T-cell (primary cell): ENCODE measurements around the gene CLSTN3. TPM values are rescaled to one million over a fixed set of nuclear protein-coding genes. Genes with fewer than 3 reads are reported as not detected.

Source experiments
- ATAC-seq, 4 experiments: fragments of 200-7000 bp in 3 of 4; fragments of 150-1000 bp in 1 of 4; cut with Tn5 transposase; replicated peaks in 1 of 4; 1 replicate in 3 of 4; 2 replicates in 1 of 4; pipeline ENCODE4 v1.10.0; 2021; ENCODE audit warnings: moderate library complexity in 3 of 4, mild to moderate bottlenecking in 2 of 4, moderate number of reproducible peaks in 1 of 4
- CTCF ChIA-PET, 2 donors: fragments of 300-600 bp; sonication (Branson Sonifier 250); formaldehyde crosslinking; loops; one replicate each; lab custom pipeline; 2022; ENCODE audit warnings: antibody characterized with exemption in 2 of 2; lab: Charles Lee
- POLR2A ChIA-PET, 2 donors: fragments of 300-600 bp; sonication (Branson Sonifier 250); formaldehyde crosslinking; loops; one replicate each; lab custom pipeline; 2022; ENCODE audit warnings: antibody characterized with exemption in 2 of 2; lab: Charles Lee
- DNase-seq, 35 experiments: peaks; one replicate each; pipeline versions ENCODE4 v3.0.0 to v3.0.0-alpha.2; 2013 to 2023
- H3K27ac ChIP-seq: one replicate; pipeline ENCODE4 v1.5.1; 2013; ENCODE audit warnings: low read length
- H3K27me3 ChIP-seq, 2 experiments: replicated peaks in 1 of 2; 1 replicate in 1 of 2; 2 replicates in 1 of 2; pipeline versions ENCODE4 v1.6.1 to v1.7.0; 2013; ENCODE audit warnings: low read length in 1 of 2, mixed read lengths in 1 of 2; ENCODE audit not compliant: control insufficient read depth in 2 of 2, insufficient read depth in 2 of 2; ENCODE audit errors: extremely low read depth in 1 of 2
- H3K36me3 ChIP-seq, 2 donors: 1 replicate in 1 of 2; 2 replicates in 1 of 2; pipeline versions ENCODE4 v1.6.1 to v1.7.0; 2013; ENCODE audit warnings: low read length in 1 of 2; ENCODE audit not compliant: control insufficient read depth in 2 of 2, insufficient read depth in 1 of 2; ENCODE audit errors: extremely low read depth in 1 of 2
- H3K4me1 ChIP-seq, 2 experiments: 1 replicate in 1 of 2; 2 replicates in 1 of 2; pipeline versions ENCODE4 v1.6.1 to v1.7.0; 2013; ENCODE audit warnings: low read length in 2 of 2, mixed read lengths in 1 of 2; ENCODE audit not compliant: insufficient read depth in 2 of 2, control insufficient read depth in 1 of 2; ENCODE audit errors: extremely low read depth in 1 of 2
- H3K4me3 ChIP-seq, 2 donors: 1 replicate in 1 of 2; 2 replicates in 1 of 2; pipeline versions ENCODE4 v1.5.1 to v1.7.0; 2013; ENCODE audit warnings: mild to moderate bottlenecking in 2 of 2, low read length in 1 of 2, moderate library complexity in 1 of 2; ENCODE audit not compliant: control insufficient read depth in 1 of 2; ENCODE audit errors: extremely low read depth in 1 of 2
- H3K9me3 ChIP-seq: 2 replicates; pipeline ENCODE4 v1.7.0; 2013
- H3K27ac Mint-ChIP-seq, 2 donors: one replicate each; pipeline ENCODE4 v1.8.0; 2020 to 2021; ENCODE audit warnings: mild to moderate bottlenecking in 2 of 2, mixed read lengths in 2 of 2
- H3K27me3 Mint-ChIP-seq, 2 donors: one replicate each; pipeline ENCODE4 v1.8.0; 2021 to 2022; ENCODE audit warnings: mixed read lengths in 2 of 2
- H3K36me3 Mint-ChIP-seq: one replicate; pipeline ENCODE4 v1.8.0; 2021; ENCODE audit warnings: mixed read lengths
- H3K4me1 Mint-ChIP-seq, 3 donors: one replicate each; pipeline ENCODE4 v1.8.0; 2020 to 2022; ENCODE audit warnings: mixed read lengths in 3 of 3, mild to moderate bottlenecking in 1 of 3
- H3K4me3 Mint-ChIP-seq, 3 donors: one replicate each; pipeline ENCODE4 v1.8.0; 2020 to 2022; ENCODE audit warnings: mild to moderate bottlenecking in 3 of 3, mixed read lengths in 3 of 3, moderate library complexity in 3 of 3
- H3K9me3 Mint-ChIP-seq, 3 donors: one replicate each; pipeline ENCODE4 v1.8.0; 2020 to 2022; ENCODE audit warnings: mixed read lengths in 3 of 3
- WGBS: methylation state at CpG from one replicate; pipeline ENCODE4 v1.1.5; 2013; ENCODE audit warnings: missing lambda C conversion rate; ENCODE audit not compliant: insufficient coverage; 5-methylcytosine and 5-hydroxymethylcytosine counted together
- total RNA-seq, 35 experiments: library from RNA in 6 of 35; stranded (reverse) in 6 of 35; fragments of 120-200 nt in 1 of 35; gene quantifications; one replicate each; pipeline versions ENCODE4 v1.2.1 to v1.2.4 and lab custom pipeline; 2013 to 2026

CLSTN3 gene
- total RNA-seq, 5 donors from 2014 or later (not counting 1 experiment from before 2014, with no cell fraction given), result 29.0 to 50.0 (median 41.5) TPM

DNA sequence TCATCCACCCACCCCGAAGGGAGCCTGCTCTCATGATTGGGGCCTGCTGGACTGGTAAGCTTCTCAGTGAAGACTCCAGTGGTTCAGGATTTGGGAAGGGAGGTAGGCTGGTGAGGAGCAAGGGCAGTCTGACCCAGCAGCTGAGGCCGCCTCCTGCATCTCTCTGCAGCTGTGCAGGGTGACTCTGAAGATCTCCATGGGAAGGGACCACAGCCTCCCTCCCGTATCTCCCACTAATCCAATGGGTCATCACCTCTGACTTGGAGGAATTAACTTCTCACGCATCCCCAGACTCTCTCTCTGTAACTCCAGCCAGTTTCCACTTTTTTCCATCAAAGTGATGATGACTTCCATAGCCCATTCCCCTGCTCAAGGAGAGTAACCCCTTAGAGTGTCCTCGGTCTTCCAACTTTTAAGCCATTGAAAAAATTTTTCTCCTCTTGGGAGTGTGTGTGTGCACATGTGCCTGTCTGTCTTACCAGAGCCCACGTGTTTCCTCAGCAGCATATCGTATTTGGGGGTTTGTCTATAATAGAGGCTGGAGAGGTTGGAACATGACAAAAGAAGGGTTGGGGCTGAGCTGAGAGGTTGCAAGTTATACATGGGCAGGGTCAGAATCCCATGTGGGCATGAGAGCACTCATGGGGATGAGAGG, 11.3 kb downstream of the CLSTN3 start:
- Mint-ChIP-seq H3K4me3 (no peak overlapping the region), H3K4me1 (peaks cover 0 to 10% (median 2%) of the 10 kb centered on the region in 3 donors), H3K9me3 (no peaks in the 10 kb centered on the region), H3K27me3 (no peaks in the 10 kb centered on the region), H3K27ac (no peak overlapping the region), H3K36me3 (peaks cover 52% of the 10 kb centered on the region)
- WGBS, result 100% methylated on average over 2 of the region's 7 CpGs
- CTCF ChIA-PET, result interaction anchor here in 1 of 2 donors (0.6 to 1.1 kb wide), 6 partner anchors 10 to 947 kb away, joined by 3 to 4 read pairs (median 3); no protein-coding TSS in a partner anchor
- Histone ChIP-seq H3K4me3 (no peak overlapping the region), H3K27me3 (no peaks in the 10 kb centered on the region), H3K9me3 (no peaks in the 10 kb centered on the region), H3K36me3 (peaks cover 12 to 80% of the 10 kb centered on the region in 2 donors), H3K27ac (no peak overlapping the region), H3K4me1 (no peaks in the 10 kb centered on the region)
- DNase-seq, result no peak
- no peak for ATAC-seq
- POLR2A ChIA-PET, result no interaction called here

DNA sequence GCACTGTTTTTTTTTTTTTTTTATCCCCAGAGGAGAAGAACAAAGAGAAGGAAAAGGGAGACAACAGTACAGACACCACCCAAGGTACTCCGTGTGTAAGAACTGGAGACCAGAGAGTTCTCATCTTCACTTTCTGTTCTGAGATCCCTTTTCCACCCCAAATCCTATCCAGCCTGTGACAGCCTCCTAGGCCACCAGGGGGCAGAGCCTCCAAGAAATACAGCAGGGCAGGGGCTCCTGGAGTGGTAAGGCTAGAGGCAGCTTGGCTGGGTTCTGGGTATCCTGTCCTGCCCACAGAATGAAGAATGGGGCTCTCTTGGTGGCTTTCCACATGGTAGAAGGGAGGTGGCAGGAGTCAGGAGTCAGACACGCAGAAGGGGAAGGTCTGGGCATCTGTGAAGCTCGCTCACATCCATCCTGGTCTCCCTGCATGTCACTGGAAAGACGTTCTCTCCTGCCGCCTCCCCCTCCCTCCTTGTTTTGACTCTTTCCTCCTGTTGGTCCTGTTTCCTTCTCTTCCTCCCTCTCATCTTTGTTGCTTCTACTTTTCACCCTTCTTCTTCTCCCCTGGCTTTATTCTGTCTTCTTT, 12.0 kb downstream of the CLSTN3 start:
- peaks cover 54% of the 10 kb centered on the region for H3K36me3 Mint-ChIP-seq

DNA sequence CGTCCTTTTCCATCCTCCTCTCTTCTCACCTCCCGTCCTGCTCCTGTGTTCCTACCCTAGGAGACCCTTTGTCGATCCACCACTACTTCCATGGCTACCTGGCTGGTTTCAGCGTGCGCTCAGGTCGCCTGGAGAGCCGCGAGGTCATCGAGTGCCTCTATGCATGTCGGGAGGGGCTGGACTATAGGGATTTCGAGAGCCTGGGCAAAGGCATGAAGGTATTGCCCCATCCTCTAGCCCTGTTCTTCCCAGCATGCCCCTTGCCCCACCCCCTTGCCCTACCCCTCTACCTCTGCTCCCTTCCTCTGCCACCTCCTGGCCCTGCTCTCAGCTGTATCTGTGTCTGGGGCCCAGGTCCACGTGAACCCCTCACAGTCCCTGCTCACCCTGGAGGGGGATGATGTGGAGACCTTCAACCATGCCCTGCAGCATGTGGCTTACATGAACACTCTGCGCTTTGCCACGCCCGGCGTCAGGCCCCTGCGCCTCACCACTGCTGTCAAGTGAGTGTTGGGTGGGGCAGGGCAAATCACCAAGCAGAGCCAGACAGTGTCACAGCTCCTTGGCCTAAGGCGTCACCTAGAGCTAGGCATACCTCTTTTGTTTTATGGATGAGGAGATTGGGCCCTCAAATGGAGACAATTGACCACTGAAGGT, 12.8 kb downstream of the CLSTN3 start:
- no peak overlapping the region for H3K27ac Mint-ChIP-seq
- H3K9me3 Mint-ChIP-seq, result no peaks in the 10 kb centered on the region
- Histone ChIP-seq H3K9me3 (no peaks in the 10 kb centered on the region), H3K27me3 (no peaks in the 10 kb centered on the region), H3K4me1 (no peaks in the 10 kb centered on the region), H3K27ac (no peak overlapping the region), H3K4me3 (no peak overlapping the region), H3K36me3 (peaks cover 6 to 72% of the 10 kb centered on the region in 2 donors)
- H3K4me1 Mint-ChIP-seq, result peaks cover 0 to 10% (median 2%) of the 10 kb centered on the region in 3 donors
- no peaks in the 10 kb centered on the region for H3K27me3 Mint-ChIP-seq
- no peak overlapping the region for H3K4me3 Mint-ChIP-seq
- ChIA-PET POLR2A (interaction anchor here in 1 of 2 donors (0.6 kb wide), 1 partner anchor 1749 kb away, joined by 3 read pairs; no protein-coding TSS in a partner anchor), CTCF (interaction anchor here in 1 of 2 donors (0.5 to 1.1 kb wide), 3 partner anchors 21 to 495 kb away, joined by 3 to 7 read pairs (median 4); no protein-coding TSS in a partner anchor)
- WGBS, result 96% methylated on average over 12 of the region's 18 CpGs
- peaks cover 51% of the 10 kb centered on the region for H3K36me3 Mint-ChIP-seq
- ATAC-seq, result no peak
- no peak for DNase-seq

More for the DNA sequence above, 12.0 kb downstream of the CLSTN3 start:
- peaks cover 0 to 10% (median 2%) of the 10 kb centered on the region in 3 donors for H3K4me1 Mint-ChIP-seq
- ChIA-PET POLR2A (no interaction called here), CTCF (interaction anchor here in 1 of 2 donors (0.5 to 1.1 kb wide), 7 partner anchors 9 to 947 kb away, joined by 3 to 7 read pairs (median 3); no protein-coding TSS in a partner anchor)
- H3K27ac ChIP-seq, result no peak overlapping the region
- H3K4me3 ChIP-seq, result no peak overlapping the region
- ATAC-seq (peak; percentile 73 to 87 (median 79)), DNase-seq (peak in 32 of 35 experiments; percentile 25 to 65 (median 47))
- H3K4me1 ChIP-seq, result no peaks in the 10 kb centered on the region
- no peaks in the 10 kb centered on the region for H3K9me3 Mint-ChIP-seq
- no peaks in the 10 kb centered on the region for H3K9me3 ChIP-seq
- no peak overlapping the region for H3K4me3 Mint-ChIP-seq
- H3K27me3 ChIP-seq, result no peaks in the 10 kb centered on the region
- H3K36me3 ChIP-seq, result peaks cover 6 to 79% of the 10 kb centered on the region in 2 donors
- H3K27ac Mint-ChIP-seq, result peak overlapping the region in 1 of 2 donors; percentile 5
- 97% methylated on average over 3 of the region's 5 CpGs for WGBS
- no peaks in the 10 kb centered on the region for H3K27me3 Mint-ChIP-seq

DNA sequence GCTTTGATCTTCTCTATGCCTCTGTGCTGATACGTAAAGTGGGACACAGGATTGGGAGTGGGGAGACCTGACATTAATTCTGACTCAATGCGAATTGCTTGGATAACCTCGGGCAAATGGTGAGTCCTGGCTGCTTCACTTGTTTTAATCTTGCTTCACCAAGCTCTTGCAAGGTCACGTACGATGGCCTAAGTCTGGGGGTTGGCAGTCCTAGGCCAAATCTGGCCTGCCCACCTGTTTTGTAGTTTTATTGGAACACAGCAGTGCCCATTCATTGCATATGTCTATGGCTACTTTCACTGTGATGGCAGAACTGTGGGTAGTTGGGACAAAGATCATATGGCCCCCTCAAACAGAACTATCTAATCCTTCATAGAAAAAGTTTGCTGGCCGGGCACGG, 13.4 kb downstream of the CLSTN3 start:
- Mint-ChIP-seq H3K27me3 (no peaks in the 10 kb centered on the region), H3K27ac (peak overlapping the region in 1 of 2 donors; percentile 32), H3K4me1 (peaks cover 0 to 10% (median 2%) of the 10 kb centered on the region in 3 donors), H3K4me3 (no peak overlapping the region), H3K9me3 (no peaks in the 10 kb centered on the region), H3K36me3 (peaks cover 52% of the 10 kb centered on the region)
- no peaks in the 10 kb centered on the region for H3K9me3 ChIP-seq
- peaks cover 6 to 72% of the 10 kb centered on the region in 2 donors for H3K36me3 ChIP-seq
- H3K4me1 ChIP-seq, result no peaks in the 10 kb centered on the region
- POLR2A ChIA-PET, result interaction anchor here in 1 of 2 donors (0.6 kb wide), 1 partner anchor 1748 kb away, joined by 3 read pairs; no protein-coding TSS in a partner anchor
- ATAC-seq, result no peak
- H3K27ac ChIP-seq, result no peak overlapping the region
- no peak overlapping the region for H3K4me3 ChIP-seq
- 100% methylated on average over 3 of the region's 7 CpGs for WGBS
- no peak for DNase-seq
- H3K27me3 ChIP-seq, result no peaks in the 10 kb centered on the region
- CTCF ChIA-PET, result no interaction called here

DNA sequence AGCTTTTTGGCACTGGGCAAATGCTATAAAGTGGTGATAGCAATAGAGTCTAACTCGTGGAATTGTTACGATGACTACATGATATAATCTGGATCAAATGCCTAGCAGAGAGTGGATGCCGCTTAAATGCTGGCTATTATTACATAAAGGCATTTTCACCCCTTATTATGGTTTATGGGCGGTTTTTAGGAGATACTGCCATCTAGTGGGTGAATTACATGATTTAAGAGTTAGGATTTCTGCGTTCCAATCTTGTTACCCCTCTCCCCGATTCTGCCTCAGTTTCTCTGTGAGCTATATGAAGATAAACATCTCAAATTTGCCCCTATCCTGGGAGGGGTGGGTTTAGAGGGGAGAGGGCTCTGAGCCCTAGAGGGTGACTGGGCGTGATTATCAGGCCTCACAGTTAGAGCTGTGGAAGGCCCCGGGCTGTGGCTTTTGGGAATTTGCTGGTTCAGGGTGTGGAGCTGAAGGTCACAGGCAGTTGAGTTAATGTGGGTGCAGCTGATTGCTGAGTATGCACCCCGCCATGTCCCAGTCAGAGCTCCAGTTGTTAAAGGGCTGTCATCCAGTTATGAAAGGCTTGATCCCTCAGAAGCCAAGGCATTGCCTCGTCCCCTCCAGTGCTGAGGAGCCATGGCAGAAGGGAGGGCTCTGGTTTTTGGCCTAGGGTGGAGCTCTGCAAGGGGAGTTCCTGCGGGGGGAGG, 14.4 kb downstream of the CLSTN3 start:
- H3K4me1 Mint-ChIP-seq, result peaks cover 0 to 10% (median 2%) of the 10 kb centered on the region in 3 donors
- peak in 1 of 35 experiments; percentile 52 for DNase-seq
- no peaks in the 10 kb centered on the region for H3K27me3 Mint-ChIP-seq
- Histone ChIP-seq H3K4me3 (no peak overlapping the region), H3K27me3 (no peaks in the 10 kb centered on the region), H3K9me3 (no peaks in the 10 kb centered on the region), H3K36me3 (peaks cover 6 to 77% of the 10 kb centered on the region in 2 donors), H3K27ac (no peak overlapping the region), H3K4me1 (no peaks in the 10 kb centered on the region)
- ChIA-PET POLR2A (interaction anchor here in 1 of 2 donors (0.6 to 0.7 kb wide), 2 partner anchors 54 to 247 kb away, joined by 3 to 5 read pairs; no protein-coding TSS in a partner anchor), CTCF (interaction anchor here (0.6 to 1.6 kb wide), 4 partner anchors 37 to 763 kb away, joined by 3 to 6 read pairs (median 4); no protein-coding TSS in a partner anchor)
- peaks cover 54% of the 10 kb centered on the region for H3K36me3 Mint-ChIP-seq
- peak in 3 of 4 experiments; percentile 39 to 51 (median 41) for ATAC-seq
- no peak overlapping the region for H3K27ac Mint-ChIP-seq
- H3K4me3 Mint-ChIP-seq, result no peak overlapping the region
- WGBS, result 94% methylated on average over 5 of the region's 11 CpGs
- H3K9me3 Mint-ChIP-seq, result no peaks in the 10 kb centered on the region
